Skeletal muscle satellite cell (primary cell): Measurements from ENCODE around the gene MRGPRD.

Experiments
- H3K27me3 ChIP-seq: 2 replicates; pipeline ENCODE4 v1.7.0; 2013; ENCODE audit warnings: low read length; ENCODE audit not compliant: control insufficient read depth, insufficient read depth
- H3K36me3 ChIP-seq: 2 replicates; pipeline ENCODE4 v1.7.0; 2013; ENCODE audit warnings: mild to moderate bottlenecking, control low read depth, low read length; ENCODE audit not compliant: insufficient read depth
- H3K4me1 ChIP-seq: 2 replicates; pipeline ENCODE4 v1.7.0; 2013; ENCODE audit warnings: low read length; ENCODE audit not compliant: control insufficient read depth, insufficient read depth
- H3K4me2 ChIP-seq: 2 replicates; pipeline ENCODE4 v1.7.0; 2013; ENCODE audit warnings: mild to moderate bottlenecking, low read length
- H3K4me3 ChIP-seq: 2 replicates; pipeline ENCODE4 v1.7.0; 2013; ENCODE audit warnings: low read length
- H3K9ac ChIP-seq: 2 replicates; pipeline ENCODE4 v1.7.0; 2013; ENCODE audit warnings: mild to moderate bottlenecking, low read depth, low read length, moderate library complexity
- H3K9me3 ChIP-seq: replicated peaks from 2 replicates; pipeline ENCODE4 v1.7.0; 2013; ENCODE audit warnings: mild to moderate bottlenecking, control low read depth, low read length

The MRGPRD gene

GRCh38 chr11:68930991-68931855 is 49.6 kb downstream of the MRGPRD start:
- H3K4me1 ChIP-seq, result no peaks in the 10 kb centered on the region
- H3K4me3 ChIP-seq, result no peak overlapping the region
- H3K36me3 ChIP-seq, result peaks cover 66% of the 10 kb centered on the region
- H3K27me3 ChIP-seq, result no peaks in the 10 kb centered on the region
- H3K9me3 ChIP-seq, result no peaks in the 10 kb centered on the region
- no peak overlapping the region for H3K4me2 ChIP-seq
- no peak overlapping the region for H3K9ac ChIP-seq
